GM18498 (cell line): ENCODE results near the gene TRIM45.

Source experiments
- ATAC-seq: cut with Tn5 transposase; IDR thresholded peaks from one replicate; pipeline ENCODE4 v1.9.1; 2021; ENCODE audit warnings: mild to moderate bottlenecking, moderate library complexity; ENCODE audit not compliant: unreplicated experiment

Gene TRIM45

DNA sequence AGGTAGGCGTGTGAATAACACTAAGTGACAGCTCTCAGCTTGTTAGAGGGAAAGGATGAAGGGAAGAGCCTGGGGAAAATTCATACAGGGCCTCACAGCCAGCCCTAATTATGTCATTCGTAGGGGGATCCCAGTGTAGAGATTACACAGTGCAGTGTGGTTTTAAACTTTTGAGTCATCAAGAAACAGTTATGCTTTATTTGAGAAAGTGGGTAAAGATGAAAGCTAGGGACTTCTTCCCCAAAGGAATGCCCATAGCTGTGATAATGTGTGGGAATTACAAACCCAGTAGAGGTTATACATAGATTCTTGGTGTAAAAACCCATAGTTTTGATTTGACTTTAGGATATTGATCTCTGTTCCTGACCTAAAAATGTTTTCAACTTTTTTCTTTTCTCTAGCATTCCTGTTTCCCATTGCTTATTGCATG is 59.5 kb downstream of the TRIM45 start:
- ATAC-seq = no peak
